Stimulated activated CD4-positive, alpha-beta T cell treated with anti-CD3 and anti-CD28 coated beads, TNF-alpha, amount 100 ng/mL, for 1 hour (primary cell): ENCODE results near the gene NOTUM.
"Not testable (repeated sequence)": the region's sequence is repeated elsewhere in the genome, so short reads cannot be mapped to it uniquely, and the experiment has no call there.

Source experiments
- DNase-seq, 3 donors: peaks; one replicate each; pipeline ENCODE4 v3.0.0-alpha.2; 2020; ENCODE audit warnings: low read depth in 3 of 3, low spot score in 1 of 3

The NOTUM gene

DNA sequence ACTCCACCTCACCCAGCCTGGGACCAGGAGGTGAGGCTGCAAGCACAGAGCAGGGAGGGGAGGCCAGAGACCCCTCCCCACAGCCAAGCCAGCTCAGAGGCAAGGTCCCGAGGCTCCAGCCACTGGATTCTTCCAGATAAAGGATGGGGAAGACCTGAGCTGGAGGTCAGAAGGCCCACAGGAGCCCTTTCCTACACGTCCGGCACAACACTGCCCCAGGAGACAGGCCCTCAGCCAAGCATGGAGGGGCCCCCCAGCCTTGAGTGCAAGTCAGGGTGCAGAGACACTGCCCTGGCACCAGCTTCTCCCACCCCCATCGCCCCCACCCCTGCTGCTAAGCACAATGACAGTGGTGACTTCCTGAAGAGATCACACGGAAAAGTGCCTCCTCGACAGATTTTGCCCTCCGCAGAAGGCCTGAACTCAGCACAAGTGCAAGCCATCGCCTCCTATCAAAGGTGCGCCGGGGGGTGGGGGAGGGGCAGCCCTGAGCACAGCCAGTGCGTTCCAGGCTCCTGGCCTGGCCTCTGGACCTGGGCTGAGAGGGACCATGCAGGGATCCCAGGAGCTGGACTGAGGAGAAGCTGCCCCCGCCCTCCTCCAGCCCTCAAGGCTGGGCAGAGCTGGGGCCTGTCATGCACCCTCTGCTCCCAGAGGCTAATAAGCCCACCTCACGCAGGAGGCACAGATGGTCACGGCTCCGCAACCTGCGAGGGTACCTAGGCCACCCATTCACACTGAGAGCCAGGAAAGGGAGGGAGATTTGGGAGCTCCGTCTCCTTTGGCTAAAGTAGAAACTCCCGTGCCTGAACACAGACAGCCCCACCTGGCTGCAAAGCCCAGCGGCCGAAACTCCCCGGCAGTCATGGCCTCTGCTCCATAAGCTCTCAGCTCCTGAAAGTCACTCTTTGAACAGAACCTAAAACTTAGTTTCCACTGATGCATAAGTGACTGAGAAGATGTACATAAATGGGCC, 36.1 kb downstream of the NOTUM start:
- DNase-seq, result no peak

- no peak for DNase-seq
These were observed 37.4 kb downstream of the NOTUM start for GRCh38 chr17:81923302-81924260.

DNA sequence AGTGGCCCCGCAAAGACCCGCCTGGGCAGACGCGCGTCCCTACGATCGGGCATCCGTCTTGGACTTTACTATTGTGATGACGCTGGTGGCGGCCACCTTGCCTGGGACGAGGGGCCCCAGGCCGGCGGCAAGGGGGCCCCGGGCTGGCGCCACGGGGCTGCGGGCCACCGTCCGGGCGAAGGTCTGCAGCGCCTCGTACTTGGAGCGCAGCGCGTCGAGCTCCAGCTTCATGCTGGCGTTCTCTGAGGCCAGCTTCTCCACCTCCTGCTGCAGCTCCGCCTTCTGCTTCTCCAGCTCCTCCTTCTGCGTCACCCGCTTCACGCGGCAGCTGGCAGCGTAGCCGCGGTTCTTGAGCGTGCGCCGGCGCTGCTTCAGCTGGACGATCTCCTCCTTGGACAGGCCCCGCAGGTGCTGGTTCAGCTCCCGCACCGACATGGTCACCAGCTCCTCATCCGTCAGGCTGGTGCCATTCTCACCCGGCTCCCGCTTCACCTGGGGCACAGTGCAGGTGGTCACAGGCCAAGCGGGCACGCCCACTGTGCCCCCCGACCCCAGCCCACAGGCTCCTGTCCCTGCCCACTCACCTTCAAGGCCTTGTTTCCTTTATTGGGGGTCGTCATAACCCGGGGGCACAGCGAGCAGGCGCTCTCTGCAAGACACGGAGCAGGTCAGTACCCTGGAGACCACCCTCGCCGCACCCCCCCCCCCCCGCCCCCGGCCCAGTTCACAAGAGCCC, 38.3 kb downstream of the NOTUM start:
- DNase-seq, result no peak

DNA sequence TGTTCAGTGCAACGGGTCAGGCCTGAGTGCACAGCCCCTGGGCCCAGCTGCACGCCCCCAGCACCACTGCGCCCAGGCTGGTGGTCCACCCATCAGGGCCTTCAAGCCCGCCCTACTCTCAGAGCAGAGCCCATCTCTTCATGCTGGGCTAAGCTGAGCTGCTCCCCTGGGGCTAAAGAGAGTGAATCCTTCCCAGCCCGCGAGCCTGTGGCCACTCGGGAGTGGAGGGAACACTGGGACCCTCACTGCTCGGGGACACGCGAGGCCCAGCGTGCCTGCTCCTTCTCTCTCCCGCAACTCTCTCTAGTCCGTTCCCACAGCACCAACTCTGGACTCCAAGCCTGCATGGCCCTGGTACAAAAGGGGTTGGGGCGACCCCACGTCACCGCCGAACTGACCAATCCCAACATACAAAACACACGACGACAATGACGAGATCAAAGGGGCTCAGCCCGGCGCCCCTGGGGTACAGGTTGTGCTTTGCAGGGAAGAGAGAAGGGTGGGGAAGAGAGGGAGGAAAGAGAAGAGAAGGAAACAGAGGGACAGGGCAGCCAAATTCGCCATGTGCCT, 38.9 kb downstream of the NOTUM start:
- DNase-seq, result no peak

GRCh38 chr17:81921537-81921862, 39.5 kb downstream of the NOTUM start:
- DNase-seq, result no peak

GRCh38 chr17:81920612-81921536, 40.1 kb downstream of the NOTUM start:
- DNase-seq, result no peak

DNA sequence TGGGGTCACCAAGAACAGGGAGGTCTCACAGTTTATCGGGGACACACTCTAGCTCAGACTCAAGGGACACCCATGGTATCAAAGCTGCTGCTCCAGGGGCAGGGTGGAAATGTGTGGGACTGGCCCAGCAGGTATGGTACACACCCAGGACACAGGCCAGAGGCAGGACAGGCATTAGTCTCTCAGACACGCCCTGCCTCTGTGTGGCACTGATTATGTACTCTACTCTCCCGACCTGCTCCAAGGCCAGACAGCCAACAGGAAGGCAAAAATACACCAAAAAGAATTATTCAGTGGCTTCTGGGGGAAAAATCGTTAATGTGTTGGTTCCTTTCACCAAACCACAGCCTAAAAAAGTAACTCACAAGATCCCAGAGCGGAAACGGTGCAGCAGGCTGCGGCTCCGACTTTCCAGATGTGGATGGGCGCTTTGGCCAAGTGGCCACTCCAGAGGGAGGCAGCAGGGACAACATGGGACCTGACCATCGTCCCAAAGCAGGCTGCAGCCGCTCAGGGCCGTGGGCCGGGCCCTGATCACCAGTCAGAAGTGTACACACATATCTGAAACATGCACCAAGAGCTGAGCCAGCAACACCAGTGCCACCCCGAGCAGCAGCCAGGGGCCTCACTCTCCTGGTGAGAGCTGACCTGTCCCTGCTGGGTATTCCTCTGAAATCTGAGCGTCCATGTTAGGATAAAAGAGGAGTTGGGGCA, 42.0 kb downstream of the NOTUM start:
- DNase-seq, result no peak

DNA sequence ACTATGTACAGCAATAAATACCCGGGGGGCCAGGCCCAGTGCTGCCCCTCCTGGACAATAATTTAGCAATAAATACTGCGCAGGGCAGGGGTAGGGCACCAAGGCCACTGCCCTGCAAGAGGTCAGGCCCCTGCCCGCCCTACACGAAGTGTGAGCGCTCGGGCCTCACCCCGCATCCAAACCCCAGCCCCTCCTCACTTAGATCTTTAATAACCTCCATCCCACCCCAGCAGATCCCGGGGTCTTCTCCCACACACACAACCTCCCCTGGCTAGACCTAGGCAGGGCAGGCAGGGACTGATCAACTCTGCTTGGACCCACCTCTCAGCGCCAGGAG, 42.7 kb downstream of the NOTUM start:
- not testable (repeated sequence) for DNase-seq

GRCh38 chr17:81917565-81918332, 43.2 kb downstream of the NOTUM start, which contains the start of gene SIRT7:
Gene SIRT7 (minus strand): TSS chr17:81918176. CDS start chr17:81918131, 45 bp downstream.
- DNase-seq, result peak; percentile 66 to 77 (median 70)

- no peak for DNase-seq
These were observed 44.6 kb downstream of the NOTUM start for GRCh38 chr17:81916234-81917001.

GRCh38 chr17:81915331-81915730, 45.7 kb downstream of the NOTUM start:
- no peak for DNase-seq

GRCh38 chr17:81914103-81914850, 46.7 kb downstream of the NOTUM start:
- no peak for DNase-seq

GRCh38 chr17:81913394-81914102, 47.4 kb downstream of the NOTUM start:
- no peak for DNase-seq

GRCh38 chr17:81912441-81913309, 48.3 kb downstream of the NOTUM start:
- DNase-seq, result no peak

GRCh38 chr17:81911969-81912368, 49.0 kb downstream of the NOTUM start:
- no peak for DNase-seq
